ENCODE measurements around the gene ANKFN1.

The ANKFN1 gene

DNA sequence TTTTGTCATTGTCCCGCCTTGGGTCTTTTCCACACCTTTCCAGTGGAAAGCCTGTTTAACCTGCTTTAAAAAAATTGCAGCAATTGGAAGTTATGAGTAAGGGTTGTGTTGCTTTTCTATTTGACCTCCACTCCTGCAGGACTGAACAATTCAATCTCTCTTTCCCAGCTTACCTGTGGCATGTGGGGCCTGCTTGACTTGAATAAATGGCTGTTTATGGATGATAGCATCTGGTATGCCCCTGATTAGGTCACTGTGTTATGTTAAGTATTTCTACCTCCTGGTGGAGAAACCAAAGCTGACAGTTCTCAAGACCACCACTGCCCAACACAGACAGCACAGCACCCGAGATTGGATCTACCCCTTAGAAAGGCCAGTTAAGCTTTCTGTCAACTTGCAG is 375.4 kb downstream of the ANKFN1 start:
- H3K4me3 ChIP-seq (ENCODE audit: low read length), result no peak overlapping the region
- no peak overlapping the region for H2AFZ ChIP-seq (ENCODE audit: low read length)
- H3F3A ChIP-seq (ENCODE audit: insufficient read depth, low read length), result no peaks in the 10 kb centered on the region
- H3K36me3 ChIP-seq (replicated peaks; ENCODE audit: insufficient read depth, low read length), result no peaks in the 10 kb centered on the region
- H3K9me2 ChIP-seq (replicated peaks; ENCODE audit: insufficient read depth, low read length), result no peaks in the 10 kb centered on the region
- no peaks in the 10 kb centered on the region for H3K9me3 ChIP-seq (replicated peaks; ENCODE audit: insufficient read depth, low read length)
- H3K9ac ChIP-seq (ENCODE audit: low read length), result no peak overlapping the region
- H3K79me2 ChIP-seq (ENCODE audit: low read length), result no peaks in the 10 kb centered on the region
- TF ChIP-seq, protein P1, sequence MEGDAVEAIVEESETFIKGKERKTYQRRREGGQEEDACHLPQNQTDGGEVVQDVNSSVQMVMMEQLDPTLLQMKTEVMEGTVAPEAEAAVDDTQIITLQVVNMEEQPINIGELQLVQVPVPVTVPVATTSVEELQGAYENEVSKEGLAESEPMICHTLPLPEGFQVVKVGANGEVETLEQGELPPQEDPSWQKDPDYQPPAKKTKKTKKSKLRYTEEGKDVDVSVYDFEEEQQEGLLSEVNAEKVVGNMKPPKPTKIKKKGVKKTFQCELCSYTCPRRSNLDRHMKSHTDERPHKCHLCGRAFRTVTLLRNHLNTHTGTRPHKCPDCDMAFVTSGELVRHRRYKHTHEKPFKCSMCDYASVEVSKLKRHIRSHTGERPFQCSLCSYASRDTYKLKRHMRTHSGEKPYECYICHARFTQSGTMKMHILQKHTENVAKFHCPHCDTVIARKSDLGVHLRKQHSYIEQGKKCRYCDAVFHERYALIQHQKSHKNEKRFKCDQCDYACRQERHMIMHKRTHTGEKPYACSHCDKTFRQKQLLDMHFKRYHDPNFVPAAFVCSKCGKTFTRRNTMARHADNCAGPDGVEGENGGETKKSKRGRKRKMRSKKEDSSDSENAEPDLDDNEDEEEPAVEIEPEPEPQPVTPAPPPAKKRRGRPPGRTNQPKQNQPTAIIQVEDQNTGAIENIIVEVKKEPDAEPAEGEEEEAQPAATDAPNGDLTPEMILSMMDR (IDR thresholded peaks at IDR 0.05; ENCODE audit: low read length), result no peak
- TF ChIP-seq EZH2phosphoT487 (IDR thresholded peaks at IDR 0.05; ENCODE audit: low read length), result no peak
- no peak for TF ChIP-seq EZH2 (optimal IDR thresholded peaks at IDR 0.05; ENCODE audit: low read depth, low read length)
- H3K4me1 ChIP-seq (ENCODE audit: low read length), result no peaks in the 10 kb centered on the region
- H4K20me1 ChIP-seq (ENCODE audit: insufficient read depth, low read length), result no peaks in the 10 kb centered on the region
- DNase-seq, result no peak
- no peak overlapping the region for H3K27ac ChIP-seq (ENCODE audit: low read length)
- no peaks in the 10 kb centered on the region for H3K27me3 ChIP-seq (replicated peaks; ENCODE audit: insufficient read depth, low read length)
- no peak overlapping the region for H3K4me2 ChIP-seq (ENCODE audit: low read depth, low read length)

DNA sequence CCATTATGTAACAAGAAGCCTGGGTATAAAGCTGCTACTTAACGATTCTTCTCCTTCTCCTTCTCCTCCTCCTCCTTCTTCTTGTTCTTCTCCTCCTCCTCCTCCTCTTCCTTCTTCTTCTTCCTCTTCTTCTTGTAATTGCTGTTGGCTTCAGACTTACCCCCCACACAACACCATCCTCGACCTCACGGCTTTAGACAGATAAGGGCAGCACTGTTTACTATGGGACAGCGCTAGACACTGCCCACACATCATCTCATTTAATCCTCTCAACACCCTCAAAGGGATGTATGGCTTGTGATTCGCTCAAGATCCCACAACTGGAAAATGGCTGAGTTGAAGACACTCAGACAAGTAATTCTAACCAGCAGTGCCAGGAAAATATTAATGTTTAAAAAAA is 379.7 kb downstream of the ANKFN1 start:
- Histone ChIP-seq H3K36me3 (replicated peaks; ENCODE audit: insufficient read depth, low read length) (no peaks in the 10 kb centered on the region), H3F3A (ENCODE audit: insufficient read depth, low read length) (no peaks in the 10 kb centered on the region), H2AFZ (ENCODE audit: low read length) (no peak overlapping the region), H3K4me3 (ENCODE audit: low read length) (no peak overlapping the region), H3K27me3 (replicated peaks; ENCODE audit: insufficient read depth, low read length) (no peaks in the 10 kb centered on the region), H3K27ac (ENCODE audit: low read length) (no peak overlapping the region), H3K9me3 (replicated peaks; ENCODE audit: insufficient read depth, low read length) (no peaks in the 10 kb centered on the region), H3K9ac (ENCODE audit: low read length) (no peak overlapping the region), H3K79me2 (ENCODE audit: low read length) (no peaks in the 10 kb centered on the region), H4K20me1 (ENCODE audit: insufficient read depth, low read length) (no peaks in the 10 kb centered on the region), H3K4me1 (ENCODE audit: low read length) (no peaks in the 10 kb centered on the region), H3K4me2 (ENCODE audit: low read depth, low read length) (no peak overlapping the region), H3K9me2 (replicated peaks; ENCODE audit: insufficient read depth, low read length) (no peaks in the 10 kb centered on the region)
- TF ChIP-seq, protein P1 (IDR thresholded peaks at IDR 0.05; ENCODE audit: low read length), result no peak
- TF ChIP-seq EZH2 (optimal IDR thresholded peaks at IDR 0.05; ENCODE audit: low read depth, low read length) (no peak), EZH2phosphoT487 (IDR thresholded peaks at IDR 0.05; ENCODE audit: low read length) (no peak)
- DNase-seq, result no peak

DNA sequence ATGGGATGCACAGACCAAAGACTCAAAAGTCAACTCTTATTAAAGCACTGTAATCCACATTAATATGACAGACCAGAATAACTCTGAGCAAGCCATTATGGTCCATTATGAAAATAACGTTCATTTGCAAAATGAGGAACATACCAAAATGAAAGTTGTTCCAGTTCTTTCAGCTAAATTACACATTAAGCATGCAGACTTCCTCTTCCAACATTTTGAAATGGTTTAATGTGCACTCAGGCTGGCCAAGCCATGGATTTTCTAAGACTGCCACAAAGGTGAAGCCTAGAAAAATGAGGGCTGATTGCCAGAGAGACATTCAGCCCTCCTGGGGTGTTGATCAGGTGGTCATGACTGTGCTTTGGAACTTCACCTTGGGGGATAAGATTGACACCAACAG is 383.5 kb downstream of the ANKFN1 start:
- no peak overlapping the region for H3K4me2 ChIP-seq (ENCODE audit: low read depth, low read length)
- H3K36me3 ChIP-seq (replicated peaks; ENCODE audit: insufficient read depth, low read length), result no peaks in the 10 kb centered on the region
- no peaks in the 10 kb centered on the region for H3K9me3 ChIP-seq (replicated peaks; ENCODE audit: insufficient read depth, low read length)
- H3K79me2 ChIP-seq (ENCODE audit: low read length), result no peaks in the 10 kb centered on the region
- no peaks in the 10 kb centered on the region for H3K4me1 ChIP-seq (ENCODE audit: low read length)
- H3K27me3 ChIP-seq (replicated peaks; ENCODE audit: insufficient read depth, low read length), result no peaks in the 10 kb centered on the region
- H3K9me2 ChIP-seq (replicated peaks; ENCODE audit: insufficient read depth, low read length), result no peaks in the 10 kb centered on the region
- TF ChIP-seq EZH2phosphoT487 (IDR thresholded peaks at IDR 0.05; ENCODE audit: low read length), result no peak
- no peak for TF ChIP-seq EZH2 (optimal IDR thresholded peaks at IDR 0.05; ENCODE audit: low read depth, low read length)
- TF ChIP-seq, protein P1 (IDR thresholded peaks at IDR 0.05; ENCODE audit: low read length), result no peak
- H3K4me3 ChIP-seq (ENCODE audit: low read length), result no peak overlapping the region
- H3K9ac ChIP-seq (ENCODE audit: low read length), result no peak overlapping the region
- no peaks in the 10 kb centered on the region for H3F3A ChIP-seq (ENCODE audit: insufficient read depth, low read length)
- no peaks in the 10 kb centered on the region for H4K20me1 ChIP-seq (ENCODE audit: insufficient read depth, low read length)
- no peak for DNase-seq
- no peak overlapping the region for H2AFZ ChIP-seq (ENCODE audit: low read length)
- H3K27ac ChIP-seq (ENCODE audit: low read length), result no peak overlapping the region

Data from MM.1S (cell line).